ENCODE results near the gene PRKCB.

PRKCB gene

GRCh38 chr16:23866621-23867020 lies 30.8 kb downstream of the PRKCB start:
- no peak for DNase-seq (ENCODE audit: low read depth in 2 of 2)

- no peak for DNase-seq (ENCODE audit: low read depth in 2 of 2)
Measured at GRCh38 chr16:23867566-23867965, 31.8 kb downstream of the PRKCB start.

GRCh38 chr16:23868136-23868535 lies 32.4 kb downstream of the PRKCB start:
- no peak for DNase-seq (ENCODE audit: low read depth in 2 of 2)

DNA sequence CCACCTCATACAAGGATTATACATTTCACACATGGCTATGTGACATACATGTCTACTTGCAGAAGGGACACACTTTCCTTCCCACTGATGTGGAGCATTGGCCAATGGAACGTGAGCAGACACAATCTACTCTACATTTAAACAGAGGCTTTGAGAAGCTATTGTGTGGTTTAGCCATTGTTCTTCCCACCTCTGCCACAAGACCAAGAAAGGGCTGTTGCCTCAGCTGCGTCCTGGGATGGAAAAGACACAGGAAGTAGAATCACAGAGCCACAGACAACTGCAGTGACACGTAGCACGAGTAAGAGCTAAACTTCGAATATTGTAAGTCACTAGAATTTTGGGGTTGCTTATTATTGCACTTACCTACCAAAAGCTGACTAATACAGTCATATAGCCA lies 33.3 kb downstream of the PRKCB start:
- DNase-seq (ENCODE audit: low read depth in 2 of 2): no peak

DNA sequence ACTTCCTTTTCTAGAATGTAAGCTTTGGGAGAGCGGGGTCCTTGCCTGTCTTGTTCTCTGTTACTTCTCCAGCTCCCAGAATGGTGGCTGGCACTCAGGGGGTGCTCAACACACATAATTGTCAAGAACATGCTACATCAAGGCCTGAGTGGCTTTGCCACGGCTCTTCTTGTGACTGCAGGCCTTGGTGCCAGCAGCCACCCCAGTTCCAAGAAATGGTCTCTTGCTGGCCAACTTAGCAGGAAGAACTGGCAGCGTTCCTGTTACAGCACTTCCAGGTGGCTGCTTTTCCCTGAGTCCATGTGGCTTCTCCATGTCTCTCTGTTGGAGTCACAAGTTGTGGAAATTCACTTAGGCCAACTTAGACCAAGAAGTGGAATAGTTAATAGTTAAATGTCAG lies 36.1 kb downstream of the PRKCB start:
- no peak for DNase-seq (ENCODE audit: low read depth in 2 of 2)

DNA sequence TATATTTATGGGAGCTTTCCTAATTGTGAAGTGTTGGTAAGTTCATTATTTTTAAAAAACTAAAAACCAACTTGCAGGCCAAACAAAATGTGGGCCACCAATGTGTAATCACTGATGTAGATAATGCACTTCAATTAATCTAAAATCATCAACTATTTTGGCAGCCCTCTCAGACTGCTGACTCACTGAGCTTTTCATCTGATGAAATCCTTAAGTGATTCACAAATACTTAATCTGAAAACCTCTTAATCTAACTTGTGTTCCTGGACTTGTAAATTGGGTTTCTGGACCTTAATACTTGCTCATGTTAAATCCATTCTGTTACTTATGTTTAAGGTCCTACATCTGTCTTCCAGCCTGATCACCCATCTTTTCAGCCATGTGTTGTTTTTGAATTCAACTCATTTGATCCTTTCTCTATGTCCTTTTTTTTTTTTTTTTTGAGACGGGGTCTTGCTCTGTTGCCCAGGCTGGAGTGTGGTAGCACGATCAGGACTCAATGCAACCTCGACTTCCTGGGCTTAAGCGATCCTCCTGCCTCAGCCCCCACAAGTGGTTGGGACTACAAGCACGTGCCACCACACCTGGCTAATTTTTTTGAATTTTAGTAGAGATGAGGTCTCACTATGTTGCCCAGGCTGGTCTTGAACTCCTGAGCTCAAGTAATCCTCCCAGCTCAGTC lies 39.0 kb downstream of the PRKCB start:
- DNase-seq (ENCODE audit: low read depth in 2 of 2): no peak

GRCh38 chr16:23876256-23876896 lies 40.6 kb downstream of the PRKCB start:
- DNase-seq (ENCODE audit: low read depth in 2 of 2): no peak

DNA sequence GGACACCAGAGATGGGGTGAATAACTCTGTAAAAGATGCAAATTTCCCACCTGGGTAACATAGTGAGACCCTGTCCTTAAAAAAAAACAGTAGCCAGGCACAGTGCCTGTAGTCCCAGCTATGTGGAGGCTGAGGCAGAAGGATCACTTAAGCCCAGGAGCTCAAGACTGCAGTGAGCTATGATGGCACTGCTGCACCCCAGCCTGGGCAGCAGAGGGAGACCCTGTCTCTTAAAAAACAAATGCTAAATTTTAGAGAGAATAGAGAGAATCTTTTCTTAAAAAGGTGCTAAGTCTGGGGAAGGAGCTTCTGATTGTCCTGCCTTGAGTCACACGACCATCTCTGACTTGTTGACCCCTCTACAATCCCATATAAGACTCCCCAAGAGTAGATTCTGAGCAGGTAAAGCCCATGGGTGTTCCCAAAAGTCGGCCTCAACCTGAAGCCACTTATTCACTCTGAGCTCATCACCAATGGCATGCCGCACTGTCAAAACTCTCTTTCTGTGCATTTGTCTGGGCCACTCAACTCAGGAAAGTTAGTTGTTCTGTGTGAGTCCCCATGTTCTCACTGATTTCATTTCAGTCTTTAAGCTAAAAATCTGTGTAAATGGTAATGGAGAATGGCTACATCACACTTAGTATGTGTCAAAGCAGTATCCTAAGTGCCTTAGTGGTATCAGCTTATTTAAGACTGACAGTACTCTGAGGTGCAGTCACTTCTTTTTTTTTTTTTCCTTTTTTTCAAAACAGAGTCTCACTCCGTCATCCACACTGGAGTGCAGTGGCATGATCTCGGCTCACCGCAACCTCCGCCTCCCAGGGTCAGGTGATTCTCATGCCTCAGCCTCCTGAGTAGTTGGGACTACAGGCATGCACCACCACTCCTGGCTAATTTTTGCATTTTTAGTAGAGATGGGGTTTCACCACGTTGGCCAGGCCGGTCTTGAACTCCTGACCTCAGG lies 41.6 kb downstream of the PRKCB start:
- no peak for DNase-seq (ENCODE audit: low read depth in 2 of 2)

GRCh38 chr16:23879735-23880373 lies 44.1 kb downstream of the PRKCB start:
- no peak for DNase-seq (ENCODE audit: low read depth in 2 of 2)

DNA sequence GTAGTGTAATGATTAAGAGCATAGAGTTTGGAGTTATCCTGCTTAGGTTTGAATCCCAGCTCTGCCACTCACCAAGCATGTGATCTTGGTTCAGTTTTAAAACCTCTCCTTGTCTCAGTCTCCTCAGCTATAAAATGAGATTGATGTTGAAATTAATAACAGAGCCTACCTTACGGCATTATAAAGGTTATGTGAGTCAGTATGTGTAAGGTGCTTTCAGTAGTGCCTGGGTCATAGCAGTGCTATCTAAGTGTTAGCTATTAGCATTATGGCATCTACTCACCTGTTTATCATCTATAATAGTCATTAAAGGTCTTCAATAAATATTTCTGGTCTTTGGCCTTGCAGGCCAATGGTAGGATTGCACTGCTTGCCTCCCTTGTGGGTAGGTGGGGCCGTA lies 53.4 kb downstream of the PRKCB start:
- no peak for DNase-seq (ENCODE audit: low read depth in 2 of 2)

- DNase-seq (ENCODE audit: low read depth in 2 of 2): no peak
Measured at GRCh38 chr16:23893986-23894385, 58.2 kb downstream of the PRKCB start.

GRCh38 chr16:23895052-23895451 lies 59.3 kb downstream of the PRKCB start:
- DNase-seq (ENCODE audit: low read depth in 2 of 2): no peak

DNA sequence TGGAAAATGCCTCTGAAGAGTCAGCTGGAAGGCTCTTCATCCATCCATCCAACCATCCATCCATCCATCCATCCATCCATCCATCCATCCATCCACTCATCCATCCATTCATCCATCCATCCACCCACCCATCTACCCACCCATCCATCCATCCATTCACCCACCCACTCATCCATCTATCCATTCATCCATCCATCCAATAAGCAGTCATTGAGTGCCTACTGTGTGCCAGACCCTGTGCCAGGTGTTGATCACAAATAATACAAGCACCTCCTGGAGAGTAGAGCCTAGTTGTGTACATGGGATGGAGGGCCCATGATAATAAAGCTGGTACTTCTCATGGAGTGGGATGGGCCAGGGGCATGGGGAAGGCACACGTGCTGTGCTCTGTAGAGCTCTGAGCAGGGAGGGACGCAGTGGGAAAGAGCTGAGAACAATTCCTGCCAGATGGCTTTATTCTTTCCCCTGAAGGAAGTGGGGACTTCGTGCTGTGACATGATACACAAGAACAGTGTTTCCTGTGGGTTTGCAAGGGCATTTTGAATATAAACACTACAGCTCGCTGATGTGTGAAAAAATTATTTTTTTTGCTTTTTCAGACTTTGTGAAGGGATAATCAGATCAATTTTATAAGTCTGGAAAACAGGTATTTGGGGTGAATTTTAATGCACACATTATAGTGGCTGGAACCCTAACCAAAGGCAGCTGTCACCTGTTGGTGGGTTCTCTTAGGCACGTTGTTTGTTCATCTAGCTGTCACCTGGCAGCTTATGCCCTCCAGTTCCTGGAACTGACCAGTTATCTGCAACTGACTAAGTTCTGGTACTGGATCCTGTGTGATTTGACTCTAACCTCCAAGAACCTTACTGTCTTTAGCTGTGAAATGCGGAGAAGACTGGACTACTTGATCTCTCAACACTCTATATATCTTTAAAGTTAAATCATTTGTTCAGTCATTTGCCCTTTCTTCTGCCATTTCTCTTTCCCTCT lies 61.3 kb downstream of the PRKCB start:
- no peak for DNase-seq (ENCODE audit: low read depth in 2 of 2)

GRCh38 chr16:23898682-23899430 lies 63.1 kb downstream of the PRKCB start:
- no peak for DNase-seq (ENCODE audit: low read depth in 2 of 2)

- DNase-seq (ENCODE audit: low read depth in 2 of 2): no peak
Measured at GRCh38 chr16:23899869-23900268, 64.1 kb downstream of the PRKCB start.

DNA sequence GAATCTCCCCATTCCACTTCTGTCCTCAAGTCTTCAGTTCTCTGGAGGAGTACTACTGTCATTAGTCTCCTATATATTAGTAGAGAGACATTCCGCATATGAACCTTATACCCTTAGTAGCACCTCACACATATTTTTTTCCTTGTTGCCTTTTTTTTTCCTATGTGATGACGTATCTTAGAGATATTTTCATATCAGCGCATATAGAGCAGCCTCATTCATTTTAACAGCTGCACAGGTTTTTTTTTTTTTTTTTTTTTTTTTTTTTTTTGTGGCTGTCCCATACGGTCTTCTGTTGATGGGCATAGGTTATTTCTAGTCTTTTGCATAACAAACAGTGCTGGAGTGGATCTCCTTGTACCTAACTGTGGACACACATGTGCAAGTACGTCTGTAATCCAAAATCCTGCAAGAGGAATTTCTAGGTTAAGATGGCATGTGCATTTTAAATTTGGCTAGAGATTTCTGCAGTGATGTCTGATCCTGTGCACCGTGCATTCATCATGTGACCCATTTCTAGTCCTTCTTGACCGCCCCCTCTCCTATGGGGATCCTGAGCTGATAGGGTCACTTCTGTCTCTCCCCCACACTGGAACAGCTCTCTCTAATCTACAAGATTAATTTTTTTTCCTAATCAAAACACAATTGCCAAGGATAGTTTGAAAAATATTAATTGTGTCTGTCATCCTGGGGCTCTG lies 64.8 kb downstream of the PRKCB start:
- no peak for DNase-seq (ENCODE audit: low read depth in 2 of 2)

- no peak for DNase-seq (ENCODE audit: low read depth in 2 of 2)
Measured at GRCh38 chr16:23901178-23902033, 65.6 kb downstream of the PRKCB start.

DNA sequence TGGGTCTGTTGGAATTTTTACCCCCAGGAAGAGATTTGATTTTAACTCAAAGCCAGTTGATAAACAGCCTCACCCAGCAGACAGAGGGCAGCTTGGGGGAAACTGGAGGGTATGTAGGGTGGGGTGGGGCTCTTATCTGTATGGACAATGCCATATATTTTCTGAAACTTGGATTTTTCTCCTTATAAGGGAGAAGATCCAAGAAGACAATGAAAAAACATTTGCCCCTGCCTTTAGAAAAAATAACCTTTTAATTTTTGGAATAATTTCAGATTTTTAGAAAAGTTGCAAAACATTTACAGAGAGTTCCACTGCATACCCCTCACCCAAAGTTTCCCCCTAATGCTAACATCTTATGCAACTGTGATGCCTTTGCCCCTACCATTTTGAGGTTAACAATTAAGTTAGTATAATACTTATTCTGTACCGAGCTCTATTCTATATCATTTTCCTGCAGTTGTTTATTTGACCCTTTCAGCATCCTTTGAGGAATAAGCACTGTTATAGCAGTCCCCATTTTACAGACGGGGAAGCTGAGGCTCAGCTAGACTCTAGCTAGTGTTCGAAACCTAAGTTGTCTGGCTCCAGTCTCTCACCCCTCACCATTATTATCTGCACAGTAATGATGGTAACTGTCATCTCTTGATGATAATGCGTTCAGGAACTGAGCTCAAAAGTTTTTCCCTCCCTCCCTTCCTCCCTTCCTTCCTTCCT lies 66.4 kb downstream of the PRKCB start:
- no peak for DNase-seq (ENCODE audit: low read depth in 2 of 2)
